HUES48 (cell line): ENCODE measurements around the gene SOWAHA.

ENCODE experiments used
- H3K27ac ChIP-seq: one replicate; pipeline ENCODE4 v1.7.0; 2013; ENCODE audit warnings: low read depth, low read length, inconsistent platforms
- H3K27me3 ChIP-seq: 2 replicates; pipeline ENCODE4 v1.6.1; 2013; ENCODE audit warnings: mild to moderate bottlenecking, low read length; ENCODE audit not compliant: control insufficient read depth, insufficient read depth
- H3K36me3 ChIP-seq: 2 replicates; pipeline ENCODE4 v1.6.1; 2013; ENCODE audit warnings: low read length; ENCODE audit not compliant: control insufficient read depth, insufficient read depth
- H3K4me1 ChIP-seq: 2 replicates; pipeline ENCODE4 v1.6.1; 2013; ENCODE audit warnings: mild to moderate bottlenecking, low read length; ENCODE audit not compliant: control insufficient read depth, insufficient read depth
- H3K4me3 ChIP-seq: 2 replicates; pipeline ENCODE4 v1.5.1; 2013; ENCODE audit warnings: mild to moderate bottlenecking, low read depth, low read length
- H3K9ac ChIP-seq: 2 replicates; pipeline ENCODE4 v1.6.1; 2013; ENCODE audit warnings: mild to moderate bottlenecking, low read depth, low read length, moderate library complexity
- H3K9me3 ChIP-seq: 2 replicates; pipeline ENCODE4 v1.6.1; 2013; ENCODE audit warnings: low read length; ENCODE audit not compliant: control insufficient read depth, insufficient read depth

SOWAHA gene

DNA sequence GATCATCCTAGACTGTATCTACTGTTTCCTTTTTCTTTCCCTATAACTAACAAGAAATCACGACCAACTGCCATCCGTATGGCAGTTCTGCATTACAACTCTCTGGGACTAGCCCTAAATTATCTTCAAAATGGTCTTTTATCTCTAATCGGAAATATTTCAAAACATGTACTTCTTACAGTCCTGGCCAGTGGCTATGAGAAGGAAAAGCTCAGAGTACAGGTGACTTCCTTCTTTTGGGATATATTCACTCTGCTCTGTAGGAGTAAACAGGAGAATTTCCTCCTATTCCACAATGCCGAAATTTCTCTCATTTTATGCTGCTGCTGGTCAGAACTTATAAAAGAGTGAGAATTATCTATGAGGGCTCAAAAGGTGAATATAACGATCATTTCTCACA is 34.2 kb upstream of the SOWAHA start:
- no peaks in the 10 kb centered on the region for H3K9me3 ChIP-seq
- no peaks in the 10 kb centered on the region for H3K36me3 ChIP-seq
- H3K4me1 ChIP-seq: peaks cover 13% of the 10 kb centered on the region; the same call in 1 of the 2 replicates
- peaks cover 54% of the 10 kb centered on the region for H3K27me3 ChIP-seq
- H3K27ac ChIP-seq: no peak overlapping the region
- H3K4me3 ChIP-seq: no peak overlapping the region
- no peak overlapping the region for H3K9ac ChIP-seq

GRCh38 chr5:132779961-132780360 is 33.1 kb upstream of the SOWAHA start:
- H3K9me3 ChIP-seq: no peaks in the 10 kb centered on the region
- peaks cover 13% of the 10 kb centered on the region; the same call in 1 of the 2 replicates for H3K4me1 ChIP-seq
- H3K27me3 ChIP-seq: peaks cover 53% of the 10 kb centered on the region
- no peak overlapping the region for H3K27ac ChIP-seq
- no peaks in the 10 kb centered on the region for H3K36me3 ChIP-seq
- H3K4me3 ChIP-seq: no peak overlapping the region
- no peak overlapping the region for H3K9ac ChIP-seq

DNA sequence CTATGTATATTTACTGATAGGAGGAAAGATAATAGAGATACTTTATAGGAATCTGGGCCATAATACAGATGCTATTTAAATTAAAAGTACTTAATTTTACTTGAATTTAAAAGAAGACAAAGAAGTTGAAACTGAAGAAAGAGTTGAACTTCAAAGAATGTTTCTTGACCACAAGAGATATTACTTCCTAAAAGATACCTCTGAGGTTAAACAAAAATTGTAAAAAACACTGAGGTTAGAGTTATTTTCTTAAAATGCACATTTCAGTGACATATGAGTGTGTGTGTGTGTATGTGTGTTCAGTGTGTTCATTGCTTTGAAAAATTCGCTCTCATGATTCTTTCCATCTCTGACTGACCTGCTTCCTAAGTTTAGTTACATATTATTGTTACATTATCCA is 32.5 kb upstream of the SOWAHA start:
- Histone ChIP-seq H3K4me3 (no peak overlapping the region), H3K27ac (no peak overlapping the region), H3K4me1 (peaks cover 13% of the 10 kb centered on the region; the same call in 1 of the 2 replicates), H3K9me3 (no peaks in the 10 kb centered on the region), H3K36me3 (no peaks in the 10 kb centered on the region), H3K27me3 (peaks cover 47% of the 10 kb centered on the region), H3K9ac (no peak overlapping the region)

GRCh38 chr5:132781029-132781428 is 32.1 kb upstream of the SOWAHA start:
- Histone ChIP-seq H3K27me3 (peaks cover 42% of the 10 kb centered on the region), H3K36me3 (no peaks in the 10 kb centered on the region), H3K4me1 (peaks cover 10% of the 10 kb centered on the region; the same call in 1 of the 2 replicates), H3K9ac (no peak overlapping the region), H3K9me3 (no peaks in the 10 kb centered on the region), H3K27ac (no peak overlapping the region), H3K4me3 (no peak overlapping the region)

- Histone ChIP-seq H3K27ac (no peak overlapping the region), H3K27me3 (peaks cover 34% of the 10 kb centered on the region), H3K9ac (no peak overlapping the region), H3K4me3 (no peak overlapping the region), H3K9me3 (no peaks in the 10 kb centered on the region), H3K4me1 (peaks cover 7% of the 10 kb centered on the region; the same call in 1 of the 2 replicates), H3K36me3 (no peaks in the 10 kb centered on the region)
Observed at GRCh38 chr5:132782101-132782500, 31.0 kb upstream of the SOWAHA start.

- Histone ChIP-seq H3K27ac (no peak overlapping the region), H3K27me3 (peaks cover 5% of the 10 kb centered on the region; the same call in 1 of the 2 replicates)
Observed at GRCh38 chr5:132785365-132785764, 27.7 kb upstream of the SOWAHA start.

DNA sequence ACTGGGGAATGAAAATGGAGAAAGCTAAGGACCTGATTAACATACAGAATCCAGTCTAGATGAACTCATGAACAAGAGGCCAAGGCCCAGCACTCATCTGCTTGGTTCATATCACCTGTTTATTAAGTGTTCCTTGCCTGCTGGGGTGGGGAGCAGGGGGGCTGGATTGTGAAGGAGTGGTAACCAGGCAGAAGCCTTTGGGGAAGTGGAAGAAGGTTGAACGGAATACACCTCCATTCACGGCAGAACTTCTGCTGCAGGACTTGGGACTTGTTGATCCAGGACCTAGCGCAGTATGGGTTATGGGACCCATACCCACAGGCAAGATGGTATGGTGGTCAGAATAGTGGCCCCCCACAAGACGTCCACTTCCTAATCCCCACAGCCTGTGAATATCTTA is 27.2 kb upstream of the SOWAHA start:
- no peak overlapping the region for H3K9ac ChIP-seq
- H3K36me3 ChIP-seq: no peaks in the 10 kb centered on the region
- H3K4me3 ChIP-seq: no peak overlapping the region
- H3K9me3 ChIP-seq: no peaks in the 10 kb centered on the region
- H3K27me3 ChIP-seq: peaks cover 3% of the 10 kb centered on the region; the same call in 1 of the 2 replicates
- H3K4me1 ChIP-seq: peaks cover 6% of the 10 kb centered on the region; the same call in 1 of the 2 replicates
- no peak overlapping the region for H3K27ac ChIP-seq

More at GRCh38 chr5:132785365-132785764, 27.7 kb upstream of the SOWAHA start:
- Histone ChIP-seq H3K4me3 (no peak overlapping the region), H3K9ac (no peak overlapping the region), H3K4me1 (peaks cover 6% of the 10 kb centered on the region; the same call in 1 of the 2 replicates), H3K36me3 (no peaks in the 10 kb centered on the region), H3K9me3 (no peaks in the 10 kb centered on the region)

GRCh38 chr5:132787076-132787475 is 26.0 kb upstream of the SOWAHA start:
- H3K27ac ChIP-seq: no peak overlapping the region
- H3K4me3 ChIP-seq: no peak overlapping the region
- no peaks in the 10 kb centered on the region for H3K36me3 ChIP-seq
- no peaks in the 10 kb centered on the region; the same call in 1 of the 2 replicates for H3K27me3 ChIP-seq
- H3K4me1 ChIP-seq: peaks cover 6% of the 10 kb centered on the region; the same call in 1 of the 2 replicates
- no peak overlapping the region for H3K9ac ChIP-seq
- H3K9me3 ChIP-seq: no peaks in the 10 kb centered on the region

DNA sequence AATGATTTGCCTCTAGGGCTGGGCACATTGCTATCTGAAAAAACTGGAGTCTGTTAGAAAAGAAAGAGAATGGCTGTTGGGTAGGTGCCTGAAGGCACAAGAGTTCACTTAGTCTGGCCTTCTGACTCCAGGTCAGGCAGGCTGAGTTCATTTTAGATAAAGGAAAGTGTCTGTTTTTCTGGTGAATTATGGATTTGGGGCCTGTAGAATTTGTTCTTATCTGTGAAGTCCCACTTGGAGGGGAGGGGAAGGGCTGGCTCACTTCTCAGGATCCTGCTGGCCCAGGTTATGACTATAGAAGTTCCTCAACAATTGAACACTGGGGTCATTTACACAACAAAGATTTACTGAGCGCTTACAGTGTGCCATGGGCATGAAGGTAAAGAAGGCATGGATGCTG is 24.6 kb upstream of the SOWAHA start:
- H3K36me3 ChIP-seq: no peaks in the 10 kb centered on the region
- no peaks in the 10 kb centered on the region for H3K9me3 ChIP-seq
- H3K4me3 ChIP-seq: no peak overlapping the region
- H3K27me3 ChIP-seq: 0 out of 2 replicates have a peak, but pooled peaks cover 3% of the 10 kb centered on the region
- H3K27ac ChIP-seq: no peak overlapping the region
- H3K9ac ChIP-seq: no peak overlapping the region
- H3K4me1 ChIP-seq: peaks cover 6% of the 10 kb centered on the region; the same call in 1 of the 2 replicates

- H3K9me3 ChIP-seq: no peaks in the 10 kb centered on the region
- no peak overlapping the region for H3K9ac ChIP-seq
- H3K4me1 ChIP-seq: peaks cover 6% of the 10 kb centered on the region; the same call in 1 of the 2 replicates
- no peaks in the 10 kb centered on the region for H3K36me3 ChIP-seq
- no peak overlapping the region for H3K27ac ChIP-seq
- 0 out of 2 replicates have a peak, but pooled peaks cover 3% of the 10 kb centered on the region for H3K27me3 ChIP-seq
- H3K4me3 ChIP-seq: no peak overlapping the region
Observed at GRCh38 chr5:132788990-132789886, 23.9 kb upstream of the SOWAHA start.
